Germinal center (tissue), 1 donor: ENCODE results near the gene PMP22.

Experiments
- DNase-seq: peaks from one replicate; pipeline ENCODE4 v3.0.0; 2012; ENCODE audit warnings: mixed read lengths, low spot score

The PMP22 gene

DNA sequence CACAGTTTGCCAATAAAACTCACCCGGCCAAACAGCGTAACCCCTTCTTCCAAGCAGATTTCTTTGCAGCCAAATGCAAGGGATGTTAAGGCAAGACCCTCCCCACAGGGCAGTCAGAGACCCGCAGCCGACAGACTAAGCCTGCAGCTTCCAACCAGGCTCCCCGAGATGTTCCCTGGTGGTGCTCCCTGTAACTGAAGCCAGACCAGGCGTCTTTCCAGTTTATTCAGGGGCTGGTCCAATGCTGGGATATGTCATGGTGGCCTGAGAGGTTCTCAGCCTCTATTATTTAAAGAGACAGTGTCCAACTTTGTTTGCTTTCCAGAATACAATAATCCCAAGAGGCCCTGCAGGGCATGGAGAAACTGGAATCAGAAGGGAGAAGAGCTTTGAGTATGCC, at the start of gene PMP22:
PMP22 (minus strand) TSS at position 196 of the 400 bp plus-strand sequence. CDS start 4,599 bp downstream, outside the sequence.
- DNase-seq, result no peak

DNA sequence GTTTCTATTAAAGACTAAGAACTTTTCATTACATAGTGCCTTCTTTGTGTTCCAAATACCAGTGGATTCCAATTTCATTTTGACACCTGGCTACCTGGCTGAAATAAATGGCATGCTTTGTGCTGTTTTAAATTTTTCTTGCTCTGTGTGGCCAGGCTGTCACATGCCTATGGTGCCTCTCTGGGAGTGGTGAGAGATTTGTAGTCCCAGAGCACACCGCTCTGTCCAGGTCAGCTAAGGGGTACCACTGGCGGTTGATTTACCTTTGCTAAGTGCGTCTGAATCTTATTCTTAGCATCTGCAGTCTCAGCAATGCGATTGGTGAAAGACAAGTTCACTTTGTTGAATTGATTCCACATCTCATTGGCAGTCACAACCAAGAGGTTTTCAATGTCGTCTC, 46.9 kb upstream of the PMP22 start:
- DNase-seq, result no peak

DNA sequence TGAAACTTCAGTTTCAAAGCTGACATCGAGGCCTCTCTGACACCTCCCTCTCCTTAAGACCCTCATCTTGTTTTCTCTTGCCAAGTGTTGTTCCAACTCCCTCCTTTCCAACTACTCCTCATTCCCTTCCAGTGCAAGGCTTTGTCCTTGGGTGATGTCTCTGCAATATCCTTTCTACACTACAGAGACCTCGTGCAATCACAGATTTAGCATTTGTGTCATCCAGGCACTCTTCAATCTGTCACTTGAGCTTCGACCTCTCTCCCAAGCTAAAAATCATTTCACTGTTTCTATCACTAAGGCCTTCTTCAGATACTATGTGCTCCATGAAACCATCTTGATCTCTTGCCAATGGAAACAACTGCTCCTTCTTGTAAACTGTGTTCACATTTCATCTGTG, 44.7 kb upstream of the PMP22 start:
- DNase-seq, result no peak

DNA sequence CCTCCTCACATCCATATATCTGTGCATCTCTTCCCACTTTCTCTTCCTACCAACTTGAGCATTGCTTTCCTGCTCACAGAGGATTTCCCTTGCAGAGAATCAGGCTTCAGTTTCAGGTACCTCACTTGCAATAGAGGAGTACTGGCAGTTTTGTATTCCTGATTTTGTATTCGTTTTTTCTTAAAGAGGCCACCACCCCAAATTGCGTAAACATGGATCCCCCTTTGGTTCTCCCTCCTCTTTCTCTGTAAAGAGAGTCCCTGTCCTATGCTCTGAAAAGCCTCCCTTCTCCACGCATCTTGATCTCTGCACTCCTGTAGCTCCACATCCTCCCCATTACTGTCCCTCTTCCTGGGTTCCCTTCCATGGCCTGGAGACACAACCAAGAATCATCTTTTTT, 44.1 kb upstream of the PMP22 start:
- DNase-seq, result no peak

DNA sequence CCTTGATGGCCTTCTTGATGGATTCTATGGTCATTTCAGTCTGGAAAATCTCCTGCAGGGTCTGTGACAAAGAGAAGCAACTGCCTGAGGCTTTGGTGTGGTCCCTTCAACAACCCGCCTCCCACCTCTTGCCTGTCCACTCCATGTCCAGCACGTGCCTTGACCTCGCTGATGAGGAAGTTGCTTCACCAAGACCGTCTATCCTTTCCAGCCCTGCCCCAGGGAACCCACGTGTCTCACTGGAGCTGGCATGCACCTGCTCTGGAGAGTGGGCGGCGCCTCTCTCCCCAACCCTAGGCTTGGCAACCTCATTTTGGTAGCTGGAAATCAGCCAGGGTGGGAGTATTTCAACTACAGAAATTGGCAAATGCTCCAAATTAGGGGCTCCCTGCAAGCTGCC, 43.6 kb upstream of the PMP22 start:
- no peak for DNase-seq

DNA sequence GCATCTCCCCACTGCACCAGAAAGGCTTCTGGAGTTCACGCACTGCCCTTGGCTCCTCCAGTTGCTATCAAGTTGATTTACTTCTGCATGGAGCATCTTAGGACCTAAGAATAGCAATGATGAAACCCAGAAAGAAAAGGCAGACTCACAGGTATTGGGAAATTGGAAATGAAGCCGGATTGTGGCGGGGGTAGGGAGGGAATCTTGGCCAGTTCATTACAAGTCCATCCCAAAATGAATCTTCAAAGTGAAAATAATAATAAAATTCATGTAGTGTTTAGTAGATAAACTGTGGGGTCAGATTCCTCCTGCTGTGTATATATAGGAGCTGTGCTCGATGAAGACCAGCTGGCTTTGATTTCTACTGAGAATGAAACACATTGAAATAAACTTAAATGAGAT, 42.6 kb upstream of the PMP22 start:
- no peak for DNase-seq

DNA sequence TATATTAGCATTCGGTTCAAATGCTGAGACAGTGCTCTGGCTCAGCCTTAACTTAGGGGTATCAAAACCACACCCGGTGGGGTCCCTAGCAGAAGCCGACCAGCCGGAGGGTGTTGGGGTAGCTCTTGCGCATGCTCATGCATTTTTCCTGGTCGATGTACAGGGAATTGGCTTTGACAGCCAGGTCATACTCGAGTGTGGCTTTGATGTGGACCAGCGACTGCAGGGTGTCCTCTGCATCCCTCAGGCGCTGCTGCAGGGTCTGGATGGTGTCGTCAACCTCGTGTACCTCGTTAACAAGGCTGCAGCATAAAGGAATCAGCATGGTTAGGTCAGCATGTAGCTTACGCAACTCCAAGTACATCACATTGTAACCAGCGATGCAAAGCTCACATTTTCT, 38.7 kb upstream of the PMP22 start:
- no peak for DNase-seq

DNA sequence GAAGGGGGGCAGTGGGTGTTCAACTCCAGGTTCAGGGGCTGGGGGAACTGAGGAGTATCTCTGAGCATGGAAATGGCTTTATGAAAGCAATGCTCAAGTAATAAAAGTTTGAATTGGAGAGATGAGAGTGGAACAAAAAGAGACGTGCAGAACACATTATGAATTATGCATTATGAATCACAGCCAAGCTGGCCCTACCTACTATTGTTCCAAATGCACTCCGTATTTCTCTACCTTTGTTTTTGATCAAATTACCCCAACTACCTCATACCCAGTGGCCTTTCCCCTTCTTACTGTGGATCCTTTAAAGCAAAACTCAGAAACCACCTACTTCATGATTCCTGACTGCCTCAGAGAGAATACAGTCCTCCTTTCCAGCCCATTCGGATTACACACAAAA, 38.1 kb upstream of the PMP22 start:
- DNase-seq, result no peak

DNA sequence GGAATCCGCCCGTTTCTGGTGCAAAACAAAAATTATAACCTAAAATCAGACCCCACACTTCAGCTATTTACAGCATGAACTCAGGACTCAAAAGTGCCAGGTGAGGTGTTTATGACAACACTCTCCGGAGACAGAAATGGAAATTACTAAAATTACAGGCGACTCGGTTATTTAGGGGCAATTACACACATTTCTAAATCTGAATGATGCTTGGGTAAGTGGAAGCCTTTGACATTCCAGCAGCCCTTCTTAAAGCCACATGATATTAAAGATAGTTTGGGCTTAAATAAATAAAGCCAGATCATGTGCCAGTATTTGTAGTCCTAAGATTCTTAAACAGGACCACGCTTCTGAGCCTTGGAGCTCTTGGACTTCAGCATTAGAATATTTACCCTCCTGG, 36.7 kb upstream of the PMP22 start:
- no peak for DNase-seq

DNA sequence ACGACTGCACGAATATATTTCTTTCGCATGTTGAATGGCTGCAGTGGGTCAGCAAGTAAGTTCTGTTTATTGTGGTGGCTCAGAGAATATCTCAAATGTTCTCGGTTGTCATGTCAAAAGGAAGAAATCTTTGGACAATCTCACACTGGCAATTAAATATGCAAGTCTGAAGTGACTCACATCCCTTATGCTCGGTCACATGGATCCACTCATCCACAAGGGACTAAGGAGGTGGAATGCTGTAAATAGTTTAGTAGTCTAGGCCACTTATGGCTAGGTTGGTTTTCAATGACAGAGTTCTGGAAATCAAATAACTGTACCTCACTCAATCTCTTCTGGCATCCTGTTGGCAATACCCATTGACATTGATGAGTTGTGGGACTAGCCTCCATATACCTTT, 33.0 kb upstream of the PMP22 start:
- no peak for DNase-seq

DNA sequence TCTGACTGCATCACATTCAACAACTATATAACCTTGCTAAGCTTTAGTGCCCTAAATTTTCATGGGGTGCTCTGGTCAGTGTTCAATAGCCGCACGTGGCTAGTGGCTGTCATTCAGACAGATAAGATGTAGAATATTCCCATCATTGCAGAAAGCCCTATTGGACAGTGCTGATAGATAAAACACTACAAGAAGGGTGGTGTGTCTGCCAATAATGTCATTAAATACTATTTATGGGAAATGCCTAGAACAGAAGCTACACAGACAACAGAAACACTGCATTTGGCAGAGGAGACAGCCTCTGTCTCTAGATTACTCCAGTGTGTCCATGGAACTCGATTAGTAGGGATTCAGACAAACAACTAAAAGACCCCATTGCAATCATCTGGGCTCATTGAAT, 28.4 kb upstream of the PMP22 start:
- DNase-seq, result no peak

DNA sequence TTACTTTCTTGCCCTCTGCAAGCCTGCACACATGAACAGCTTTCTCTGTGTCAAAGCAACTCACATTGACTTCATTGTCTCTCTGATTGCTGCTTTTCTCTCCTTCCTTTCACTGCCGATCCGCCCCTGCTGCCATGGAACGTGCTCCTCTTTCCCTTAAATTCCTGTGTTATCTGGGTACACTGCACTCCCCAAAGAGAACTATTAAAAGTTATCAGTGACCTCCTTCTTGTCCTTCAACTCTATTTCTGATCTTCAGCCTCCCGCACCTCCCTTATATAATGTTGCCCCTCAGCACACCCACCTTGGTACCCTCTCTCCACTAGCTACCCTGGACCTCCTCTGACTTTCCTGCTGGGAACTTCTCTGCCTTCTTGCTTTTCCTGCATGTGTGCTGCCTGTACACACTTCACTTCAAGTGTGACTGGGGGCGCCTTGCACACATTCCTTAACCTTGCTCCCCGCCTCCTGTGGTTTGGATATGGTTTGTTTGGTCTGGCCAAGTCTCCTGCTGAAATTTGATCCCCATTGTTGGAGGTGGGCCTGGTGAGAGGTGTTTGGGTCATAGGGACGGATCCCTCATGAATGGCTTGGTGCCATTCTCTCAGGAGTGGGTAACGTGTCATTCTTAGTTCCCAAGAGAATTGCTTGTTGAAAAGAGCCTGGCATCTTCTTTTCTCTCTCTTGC, 26.7 kb upstream of the PMP22 start:
- DNase-seq, result no peak

DNA sequence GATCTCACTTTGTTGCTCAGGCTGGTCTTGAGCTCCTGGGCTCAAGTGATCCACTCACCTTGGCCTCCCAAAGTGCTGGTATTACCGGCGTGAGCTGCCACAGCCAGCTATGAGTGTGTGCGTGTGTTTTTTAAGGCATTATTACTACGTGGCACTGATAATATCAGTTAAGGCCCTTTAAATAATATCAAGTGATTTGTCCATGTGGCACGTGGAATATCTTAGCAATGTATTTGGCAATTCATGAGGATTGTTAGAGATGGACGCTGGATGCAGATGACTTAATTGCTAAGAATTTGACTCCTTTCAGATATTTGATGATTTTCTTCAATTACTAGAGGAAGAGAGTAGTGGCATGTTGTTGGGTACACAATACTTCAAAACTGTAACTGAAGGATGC, 25.5 kb upstream of the PMP22 start:
- DNase-seq, result no peak

DNA sequence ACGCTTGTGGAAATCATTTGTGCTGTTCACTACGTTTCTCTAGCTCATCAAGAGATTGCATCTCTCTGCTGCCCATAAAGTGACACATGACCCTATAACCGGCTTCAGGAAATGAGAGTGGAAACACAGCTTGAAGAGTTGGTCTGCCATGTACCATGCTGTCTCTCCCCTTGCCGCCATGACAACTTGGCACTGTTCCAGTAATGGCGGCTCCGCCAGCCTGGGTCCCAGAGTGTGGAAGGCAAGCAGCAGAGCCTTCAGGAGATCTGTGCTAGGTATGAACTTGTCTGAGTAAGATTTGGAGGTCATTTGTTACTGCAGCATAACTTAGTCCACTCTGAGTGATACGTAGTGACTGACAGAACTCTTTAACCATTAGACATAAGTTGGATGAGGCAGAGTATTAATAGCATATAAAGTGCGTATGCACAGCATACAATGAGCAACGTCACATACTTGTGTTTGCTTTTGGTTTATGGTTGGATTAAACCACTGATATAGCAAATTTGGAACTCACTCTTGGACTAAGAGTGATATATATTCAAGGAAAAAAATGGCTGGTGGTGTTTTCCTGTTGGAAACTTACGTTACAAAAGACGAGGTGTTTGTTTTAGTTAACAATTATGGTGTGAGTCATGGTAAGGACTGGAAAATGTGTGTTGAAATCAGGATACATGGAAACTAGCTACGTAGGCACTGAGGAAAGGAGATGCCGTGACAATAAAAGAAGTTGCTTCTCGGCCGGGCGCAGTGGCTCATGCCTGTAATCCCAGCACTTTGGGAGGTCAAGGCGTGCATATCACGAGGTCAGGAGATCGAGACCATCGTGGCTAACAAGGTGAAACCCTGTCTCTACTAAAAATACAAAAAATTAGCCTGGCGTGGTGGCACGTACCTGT, 24.4 kb upstream of the PMP22 start:
- no peak for DNase-seq

DNA sequence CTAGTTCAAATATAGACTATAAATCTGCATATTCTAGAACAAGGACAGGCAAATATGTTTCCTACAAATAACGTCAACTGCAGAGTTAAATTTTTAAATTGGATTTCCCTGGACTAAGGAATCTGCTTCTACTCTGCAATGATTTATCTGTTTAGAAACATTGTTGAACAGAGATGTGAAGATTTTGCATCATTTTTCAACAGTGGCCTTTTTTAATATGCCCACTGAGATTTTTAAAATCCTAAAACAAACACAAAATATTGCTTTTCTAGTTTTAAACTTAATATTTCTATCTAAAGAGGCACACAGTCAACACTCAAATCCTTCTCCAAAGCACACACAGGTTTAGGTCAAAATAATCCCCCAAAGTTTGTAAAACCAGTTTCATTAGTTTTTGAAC, 23.7 kb upstream of the PMP22 start:
- no peak for DNase-seq

DNA sequence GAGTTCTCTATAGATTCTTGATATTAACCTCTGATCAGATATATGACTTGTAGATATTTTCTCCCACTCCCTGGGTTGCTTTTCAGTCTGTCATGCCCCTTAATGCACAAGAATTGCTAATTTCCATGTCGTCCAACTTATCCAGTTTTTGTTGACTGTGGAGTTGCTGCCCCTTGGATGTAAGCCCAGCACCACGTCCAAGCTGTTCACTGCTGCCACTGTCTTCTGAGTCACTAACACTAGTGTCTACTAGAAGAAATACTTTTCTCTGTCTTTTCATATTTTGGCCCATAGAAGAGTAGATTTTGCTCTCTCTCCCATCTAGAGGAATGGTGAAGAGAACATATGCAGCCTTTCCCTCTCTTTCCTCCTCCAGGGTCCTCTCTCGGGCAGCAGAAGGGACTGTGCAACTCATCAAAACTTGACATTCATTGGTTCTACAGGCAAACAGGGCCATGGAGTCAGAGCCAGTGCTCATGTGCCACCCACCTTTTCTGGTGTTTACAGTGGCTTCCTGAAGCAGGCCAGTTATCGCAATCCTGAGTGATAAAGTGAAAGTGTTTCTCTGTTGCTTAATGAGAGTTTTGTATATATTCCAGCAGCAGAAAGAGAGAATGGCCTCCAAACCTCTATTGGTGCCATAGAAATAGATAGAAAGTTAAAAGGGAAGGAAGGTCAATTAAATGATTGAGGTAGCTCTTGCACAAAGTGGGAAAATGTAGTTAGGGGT, 22.6 kb upstream of the PMP22 start:
- DNase-seq, result no peak

DNA sequence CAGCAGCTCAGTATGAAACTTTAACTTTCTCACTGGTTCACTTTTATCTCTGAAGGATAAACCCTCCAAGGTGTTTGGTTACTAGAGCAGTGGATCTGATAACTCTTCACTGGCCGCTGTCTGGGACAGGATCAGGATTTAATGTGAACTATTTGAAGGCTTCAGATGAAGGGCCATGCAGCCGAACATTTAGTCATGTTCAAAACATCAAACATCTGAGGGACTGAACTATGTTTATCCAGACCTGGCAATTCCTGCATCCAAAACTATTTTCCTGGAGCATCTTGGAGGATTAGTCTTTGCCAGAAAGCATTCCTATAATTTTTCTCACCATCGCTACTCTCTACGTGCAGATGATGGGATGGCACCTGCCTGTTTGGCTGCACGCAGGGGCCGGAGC, 20.3 kb upstream of the PMP22 start:
- no peak for DNase-seq

DNA sequence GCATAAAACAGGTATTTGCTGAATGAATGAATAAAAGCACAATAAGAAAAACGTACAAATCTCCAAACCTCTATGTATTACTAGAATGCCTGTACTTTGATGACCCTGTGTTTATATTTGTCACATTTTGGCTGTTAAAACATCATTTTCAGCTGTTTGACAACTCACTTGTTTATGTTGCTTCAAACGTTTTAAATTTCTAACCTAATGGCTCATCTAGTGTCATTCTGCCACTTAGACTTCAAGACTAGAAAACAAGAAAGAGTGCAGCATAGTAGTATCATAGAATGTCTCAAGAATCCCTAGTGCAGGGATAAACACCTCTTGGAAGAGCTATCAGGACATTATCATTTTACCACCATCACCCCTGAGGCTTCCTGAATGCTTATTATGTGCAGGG, 19.4 kb upstream of the PMP22 start:
- no peak for DNase-seq

DNA sequence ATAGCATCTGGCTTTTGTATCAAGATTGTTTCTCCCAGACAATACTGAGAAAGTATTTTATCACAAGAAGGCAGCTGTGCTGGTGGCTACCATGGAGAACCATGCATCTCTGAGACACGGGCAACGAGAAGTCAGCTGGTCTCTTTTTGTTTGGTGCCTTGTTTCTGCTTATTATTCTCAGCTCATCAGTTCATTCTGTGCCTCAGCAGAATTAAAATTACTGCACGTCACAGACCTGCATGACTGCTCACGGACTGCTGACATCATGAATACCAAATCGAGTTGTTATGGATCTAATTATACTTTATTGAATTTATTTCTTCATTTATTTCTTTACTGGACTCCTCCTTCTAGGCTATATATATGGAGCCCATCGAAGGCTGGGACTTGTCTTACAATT, 19.0 kb upstream of the PMP22 start:
- DNase-seq, result no peak

DNA sequence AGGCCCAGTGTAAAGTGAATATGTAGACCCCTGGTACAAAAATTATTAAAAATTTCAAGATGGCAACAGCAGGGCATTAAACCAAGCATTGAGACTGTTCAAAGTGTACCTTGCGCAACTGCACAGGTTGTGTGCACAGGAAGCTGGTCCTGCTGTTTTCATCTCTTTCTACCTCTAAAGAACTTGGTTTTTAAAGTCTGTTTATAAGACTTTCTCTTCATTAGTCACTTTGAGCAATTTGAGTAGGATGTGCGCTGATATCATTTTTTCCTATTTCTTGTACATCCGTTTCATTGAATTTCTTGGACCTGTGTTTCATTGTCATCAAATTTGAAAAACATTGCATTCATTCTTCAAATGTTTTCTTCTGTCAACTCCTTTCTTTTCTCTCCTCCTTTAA, 16.8 kb upstream of the PMP22 start:
- DNase-seq, result no peak

DNA sequence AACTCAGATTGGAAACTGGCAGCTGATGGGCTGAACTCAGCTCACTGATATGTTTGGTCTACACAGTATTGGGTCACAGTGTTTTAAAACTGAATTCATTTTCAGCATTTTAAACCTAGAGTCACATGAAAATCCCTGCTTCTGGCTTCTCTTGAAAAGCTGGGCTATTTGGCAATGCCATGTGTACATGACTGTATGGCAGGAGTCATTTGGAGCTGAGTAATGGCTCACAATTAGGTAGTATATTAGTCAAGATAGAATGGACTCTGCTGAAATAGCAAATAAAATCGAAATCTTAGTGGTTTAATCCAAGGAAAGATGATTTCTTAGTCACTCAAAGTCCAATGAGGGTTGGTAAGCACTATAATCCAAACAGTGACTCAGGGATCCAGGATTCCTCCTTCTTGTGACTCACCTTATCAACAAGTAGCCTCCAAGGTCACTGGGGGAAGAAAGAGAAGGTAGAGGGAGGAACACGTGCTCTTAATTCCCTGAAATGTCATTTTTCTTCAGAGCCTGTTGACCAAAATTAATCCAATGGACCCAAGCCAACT, 13.9 kb upstream of the PMP22 start:
- DNase-seq, result no peak

DNA sequence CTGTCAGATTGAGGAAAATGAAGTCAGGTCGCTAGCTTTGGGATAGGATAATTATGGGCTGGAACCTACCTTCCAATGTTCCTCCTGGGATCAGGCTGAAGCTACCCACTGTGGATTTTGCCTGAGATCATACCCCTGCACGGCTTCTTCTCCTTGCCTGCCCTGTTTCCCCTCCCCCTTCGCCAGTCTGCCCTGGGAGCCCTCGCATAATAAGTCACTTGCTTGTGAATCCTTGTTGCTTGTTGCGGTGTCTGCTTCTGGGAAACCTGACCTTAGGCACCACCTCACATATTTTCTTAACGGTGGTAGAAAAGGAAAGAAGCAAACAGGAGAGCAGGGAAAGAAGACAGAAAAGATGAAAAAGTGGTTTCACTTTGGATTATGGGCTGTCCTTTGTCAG, 13.3 kb upstream of the PMP22 start:
- no peak for DNase-seq

DNA sequence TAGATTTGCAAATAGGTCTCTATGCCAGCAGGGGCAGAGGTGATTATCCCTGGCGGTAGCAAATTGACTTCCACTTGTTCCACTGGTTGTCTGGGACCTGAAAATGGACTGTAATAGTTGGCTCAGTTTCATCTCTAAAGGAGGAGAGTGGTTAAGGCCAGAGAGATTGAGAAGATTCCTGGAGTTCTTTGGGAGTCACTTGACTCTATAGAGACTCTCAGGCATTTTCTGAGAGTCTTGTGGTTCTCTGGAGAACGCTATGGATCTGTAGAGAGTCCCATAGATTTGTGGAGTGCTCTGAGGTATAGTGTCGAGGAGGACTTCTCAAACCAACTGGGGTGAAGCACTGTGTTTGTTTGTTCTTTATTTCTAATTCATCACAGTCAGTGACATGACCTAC, 8.9 kb upstream of the PMP22 start:
- no peak for DNase-seq
